Stimulated activated CD8-positive, alpha-beta memory T cell treated with anti-CD3 and anti-CD28 coated beads, Interleukin-4, amount 100 ng/mL, for 24 hours (primary cell): Measurements from ENCODE around the gene RHNO1.
"Not testable (repeated sequence)": the region's sequence is repeated elsewhere in the genome, so short reads cannot be mapped to it uniquely, and the experiment has no call there.

Experiments used
- DNase-seq: peaks from one replicate; pipeline ENCODE4 v3.0.0-alpha.2; 2020; ENCODE audit warnings: low read depth

The RHNO1 gene

GRCh38 chr12:2858944-2859421 lies 18.0 kb upstream of the RHNO1 start:
- DNase-seq = no peak

- no peak for DNase-seq
Measured at GRCh38 chr12:2860170-2860569, 16.9 kb upstream of the RHNO1 start.

GRCh38 chr12:2862876-2863275 lies 14.1 kb upstream of the RHNO1 start:
- DNase-seq = no peak

GRCh38 chr12:2863402-2863801 lies 13.6 kb upstream of the RHNO1 start:
- DNase-seq = not testable (repeated sequence)

- DNase-seq = no peak
Measured at GRCh38 chr12:2864198-2864597, 12.8 kb upstream of the RHNO1 start.

GRCh38 chr12:2868986-2869632 lies 7.9 kb upstream of the RHNO1 start:
- not testable (repeated sequence) for DNase-seq

GRCh38 chr12:2876431-2877046 lies 484 bp upstream of the RHNO1 start:
- no peak for DNase-seq

- DNase-seq = no peak
Measured at GRCh38 chr12:2877953-2878732, 1.1 kb downstream of the RHNO1 start.

GRCh38 chr12:2879853-2880252 lies 2.8 kb downstream of the RHNO1 start:
- DNase-seq = no peak

GRCh38 chr12:2884810-2885209 lies 7.8 kb downstream of the RHNO1 start:
- DNase-seq = no peak

GRCh38 chr12:2886768-2887450 lies 9.9 kb downstream of the RHNO1 start:
- no peak for DNase-seq

GRCh38 chr12:2890001-2890387 lies 13.0 kb downstream of the RHNO1 start:
- DNase-seq = no peak

GRCh38 chr12:2890388-2891239 lies 13.6 kb downstream of the RHNO1 start, which contains the start of gene TULP3:
Gene TULP3, plus strand, starts transcription at chr12:2890891. Its CDS starts 57 bp downstream, at chr12:2890948.
- DNase-seq = peak; percentile 97

GRCh38 chr12:2891240-2892053 lies 14.4 kb downstream of the RHNO1 start:
- DNase-seq = no peak

GRCh38 chr12:2892246-2892645 lies 15.2 kb downstream of the RHNO1 start:
- no peak for DNase-seq

- no peak for DNase-seq
Measured at GRCh38 chr12:2893007-2893406, 16.0 kb downstream of the RHNO1 start.

GRCh38 chr12:2895051-2895451 lies 18.0 kb downstream of the RHNO1 start:
- no peak for DNase-seq

- no peak for DNase-seq
Measured at GRCh38 chr12:2895511-2895910, 18.5 kb downstream of the RHNO1 start.

GRCh38 chr12:2897418-2897817 lies 20.4 kb downstream of the RHNO1 start:
- DNase-seq = no peak

- no peak for DNase-seq
Measured at GRCh38 chr12:2900642-2901041, 23.6 kb downstream of the RHNO1 start.
